H1 (cell line): Measurements from ENCODE around the gene SMAD1. TPM values are rescaled to one million over a fixed set of nuclear protein-coding genes. Genes with fewer than 3 reads are reported as not detected.

Experiments
- CTCF ChIA-PET: fragments of 300-600 bp; sonication (Branson Sonifier 250); formaldehyde crosslinking; loops from one replicate; lab custom pipeline; 2021; ENCODE audit not compliant: partially characterized antibody; lab: Charles Lee
- POLR2A ChIA-PET: fragments of 300-600 bp; sonication (Branson Sonifier 250); formaldehyde crosslinking; loops from one replicate; lab custom pipeline; 2021; ENCODE audit warnings: inconsistent platforms; ENCODE audit not compliant: partially characterized antibody; lab: Charles Lee
- DNase-seq, 2 experiments: peaks; one replicate each; pipeline versions ENCODE4 v3.0.0 to v3.0.0-alpha.2; 2010 to 2022; ENCODE audit warnings: low spot score in 2 of 2, low read depth in 1 of 2, mixed read lengths in 1 of 2
- FAIRE-seq: peaks from 2 replicates; lab custom pipeline; 2011; peaks lifted over from hg19 to GRCh38; lab: Jason Lieb, UNC
- H2AFZ ChIP-seq: 2 replicates; pipeline ENCODE4 v1.8.1; 2012; ENCODE audit warnings: low read length, inconsistent platforms
- H2AK5ac ChIP-seq: 2 replicates; pipeline ENCODE4 v1.6.1; 2013; ENCODE audit warnings: low read depth, low read length
- H2BK120ac ChIP-seq: replicated peaks from 2 replicates; pipeline ENCODE3; 2013; ENCODE audit warnings: low read depth, low read length, inconsistent platforms
- H2BK12ac ChIP-seq: 2 replicates; pipeline ENCODE4 v1.6.1; 2013; ENCODE audit warnings: low read depth, low read length
- H2BK15ac ChIP-seq: 2 replicates; pipeline ENCODE4 v1.6.1; 2013; ENCODE audit warnings: low read length
- H2BK20ac ChIP-seq: 2 replicates; pipeline ENCODE4 v1.6.1; 2013; ENCODE audit warnings: low read length
- H2BK5ac ChIP-seq: 2 replicates; pipeline ENCODE4 v1.6.1; 2013; ENCODE audit warnings: low read depth, low read length
- H3K14ac ChIP-seq: 2 replicates; pipeline ENCODE4 v1.6.1; 2013; ENCODE audit warnings: inconsistent platforms; ENCODE audit not compliant: insufficient read length
- H3K18ac ChIP-seq: 2 replicates; pipeline ENCODE4 v1.6.1; 2013; ENCODE audit warnings: low read length; ENCODE audit errors: extremely low read depth
- H3K23ac ChIP-seq: 2 replicates; pipeline ENCODE4 v1.6.1; 2013; ENCODE audit warnings: inconsistent platforms; ENCODE audit not compliant: insufficient read length
- H3K23me2 ChIP-seq: 2 replicates; pipeline ENCODE4 v1.6.1; 2013; ENCODE audit warnings: low read depth, low read length
- H3K27ac ChIP-seq: 2 replicates; pipeline ENCODE4 v1.6.1; 2011; ENCODE audit warnings: low read depth, low read length, inconsistent platforms
- H3K27me3 ChIP-seq, 4 experiments: replicated peaks in 1 of 4; 1 replicate in 1 of 4; 2 replicates in 3 of 4; pipeline versions ENCODE4 v1.6.1 to v1.8.1; 2011 to 2013; ENCODE audit warnings: low read length in 3 of 4, mild to moderate bottlenecking in 3 of 4, inconsistent platforms in 2 of 4, mixed read lengths in 2 of 4, moderate library complexity in 1 of 4; ENCODE audit not compliant: control insufficient read depth in 3 of 4, insufficient read depth in 3 of 4; ENCODE audit errors: extremely low read depth in 1 of 4
- H3K36me3 ChIP-seq, 4 experiments: 2 replicates each; pipeline versions ENCODE4 v1.6.1 to v1.8.1; 2011 to 2013; ENCODE audit warnings: mild to moderate bottlenecking in 4 of 4, low read length in 3 of 4, moderate library complexity in 2 of 4, control low read depth in 1 of 4, inconsistent platforms in 1 of 4; ENCODE audit not compliant: insufficient read depth in 4 of 4, control insufficient read depth in 2 of 4
- H3K4ac ChIP-seq: replicated peaks from 2 replicates; pipeline ENCODE3; 2013; ENCODE audit warnings: low read length, low read depth, mixed read lengths, inconsistent platforms; ENCODE audit not compliant: insufficient read length
- H3K4me1 ChIP-seq, 4 experiments: replicated peaks in 1 of 4; 1 replicate in 1 of 4; 2 replicates in 3 of 4; pipeline versions ENCODE4 v1.6.1 to v1.8.1; 2011 to 2013; ENCODE audit warnings: low read length in 3 of 4, inconsistent platforms in 2 of 4, mixed read lengths in 1 of 4; ENCODE audit not compliant: insufficient read depth in 4 of 4, control insufficient read depth in 3 of 4
- H3K4me2 ChIP-seq, 2 experiments: 2 replicates each; pipeline versions ENCODE4 v1.6.1 to v1.8.1; 2011 to 2013; ENCODE audit warnings: low read depth in 2 of 2, low read length in 2 of 2, control low read depth in 1 of 2, inconsistent platforms in 1 of 2, mild to moderate bottlenecking in 1 of 2; ENCODE audit not compliant: insufficient read depth in 1 of 2
- H3K4me3 ChIP-seq, 4 experiments: fragments of 200-600, 300-600 bp in 1 of 4; sonication (generic), shearing (Covaris generic), sonication (Bioruptor Twin) in 1 of 4; 2 replicates each; pipeline versions ENCODE4 v1.5.1 to v1.8.1; 2011 to 2016; ENCODE audit warnings: low read length in 4 of 4, low read depth in 3 of 4, control low read depth in 2 of 4, inconsistent platforms in 2 of 4, mild to moderate bottlenecking in 2 of 4, mixed read lengths in 1 of 4, moderate library complexity in 1 of 4; ENCODE audit not compliant: insufficient read depth in 2 of 4; ENCODE audit errors: extremely low read depth in 1 of 4
- H3K56ac ChIP-seq: replicated peaks from 2 replicates; pipeline ENCODE3; 2013; ENCODE audit warnings: low read depth, mild to moderate bottlenecking, mixed read lengths, low read length, inconsistent platforms; ENCODE audit not compliant: insufficient read length
- H3K79me1 ChIP-seq: 2 replicates; pipeline ENCODE4 v1.6.1; 2013; ENCODE audit warnings: low read depth, low read length, control low read depth
- H3K79me2 ChIP-seq, 2 experiments: 2 replicates each; pipeline versions ENCODE4 v1.6.1 to v1.8.1; 2012 to 2013; ENCODE audit warnings: low read length in 2 of 2, mild to moderate bottlenecking in 2 of 2, inconsistent platforms in 1 of 2; ENCODE audit not compliant: insufficient read depth in 2 of 2, control insufficient read depth in 1 of 2
- H3K9ac ChIP-seq, 4 experiments: replicated peaks in 1 of 4; 1 replicate in 1 of 4; 2 replicates in 3 of 4; pipeline versions ENCODE4 v1.6.1 to v1.8.1; 2011 to 2013; ENCODE audit warnings: low read depth in 3 of 4, low read length in 3 of 4, control low read depth in 2 of 4, mild to moderate bottlenecking in 2 of 4, moderate library complexity in 2 of 4, inconsistent platforms in 1 of 4; ENCODE audit errors: extremely low read depth in 1 of 4
- H3K9me3 ChIP-seq, 2 experiments: 2 replicates each; pipeline versions ENCODE4 v1.6.1 to v1.8.1; 2012 to 2013; ENCODE audit warnings: mild to moderate bottlenecking in 2 of 2, moderate library complexity in 2 of 2, control low read depth in 1 of 2, inconsistent platforms in 1 of 2, low read depth in 1 of 2, low read length in 1 of 2, mixed read lengths in 1 of 2; ENCODE audit not compliant: insufficient read depth in 2 of 2
- H4K20me1 ChIP-seq, 2 experiments: replicated peaks in 1 of 2; 2 replicates each; pipeline versions ENCODE3 to v1.8.1; 2011 to 2013; ENCODE audit warnings: inconsistent platforms in 2 of 2, low read length in 2 of 2, mild to moderate bottlenecking in 1 of 2; ENCODE audit not compliant: insufficient read depth in 2 of 2, control insufficient read depth in 1 of 2
- H4K5ac ChIP-seq: 2 replicates; pipeline ENCODE4 v1.6.1; 2013; ENCODE audit warnings: low read length, low read depth, mixed read lengths, inconsistent platforms; ENCODE audit not compliant: insufficient read length
- H4K8ac ChIP-seq: 2 replicates; pipeline ENCODE4 v1.8.0; 2013; ENCODE audit warnings: mild to moderate bottlenecking, moderate library complexity, low read length, inconsistent platforms; ENCODE audit not compliant: insufficient read depth; ENCODE audit errors: extremely low read depth
- H4K91ac ChIP-seq: replicated peaks from 2 replicates; pipeline ENCODE3; 2013; ENCODE audit warnings: low read length, mixed read lengths, inconsistent platforms; ENCODE audit not compliant: insufficient read length
- BACH1 ChIP-seq: IDR thresholded peaks from 2 replicates; pipeline ENCODE4 v1.6.1; 2012; ENCODE audit warnings: low read length, improper control_type of control experiment
- CBX5 ChIP-seq: fragments of 300-800, 300-1000 bp; sonication (generic); IDR thresholded peaks from 2 replicates; pipeline ENCODE4 v1.7.1; 2016; ENCODE audit warnings: antibody characterized with exemption, low read length, low read depth
- CEBPB ChIP-seq: IDR thresholded peaks from 2 replicates; pipeline ENCODE4 v1.6.1; 2012; ENCODE audit warnings: low read depth, low read length
- CHD1 ChIP-seq: IDR thresholded peaks from 2 replicates; pipeline ENCODE4 v1.6.1; 2012; ENCODE audit warnings: low read depth, low read length, improper control_type of control experiment
- CHD2 ChIP-seq: IDR thresholded peaks from 2 replicates; pipeline ENCODE4 v1.6.1; 2012; ENCODE audit warnings: low read length, improper control_type of control experiment
- CTBP2 ChIP-seq: IDR thresholded peaks from 2 replicates; pipeline ENCODE4 v1.7.0; 2011; ENCODE audit warnings: borderline replicate concordance, mild to moderate bottlenecking, moderate library complexity, mixed read lengths, low read length; ENCODE audit not compliant: insufficient read depth, insufficient read length
- EGR1 ChIP-seq: IDR thresholded peaks from 2 replicates; pipeline ENCODE4 v1.6.1; 2011; ENCODE audit warnings: low read depth, low read length, borderline replicate concordance
- EZH2 ChIP-seq: fragments of 200-600 bp; sonication (generic); IDR thresholded peaks from 2 replicates; pipeline ENCODE4 v1.7.1; 2012; ENCODE audit warnings: low read depth, mild to moderate bottlenecking, moderate library complexity, low read length, inconsistent platforms; ENCODE audit not compliant: severe bottlenecking
- GABPA ChIP-seq: IDR thresholded peaks from 2 replicates; pipeline ENCODE4 v1.6.1; 2011; ENCODE audit warnings: mild to moderate bottlenecking, low read length, moderate library complexity, borderline replicate concordance; ENCODE audit not compliant: insufficient read depth
- JUND ChIP-seq: IDR thresholded peaks from 2 replicates; pipeline ENCODE4 v1.6.1; 2011; ENCODE audit warnings: mild to moderate bottlenecking, improper control_type of control experiment, low read length
- RAD21 ChIP-seq, 2 experiments: IDR thresholded peaks in 1 of 2; conservative IDR thresholded peaks in 1 of 2; 2 replicates each; pipeline ENCODE4 v1.6.1; 2011; ENCODE audit warnings: low read depth in 2 of 2, low read length in 2 of 2, improper control_type of control experiment in 1 of 2, inconsistent platforms in 1 of 2, mild to moderate bottlenecking in 1 of 2, moderate library complexity in 1 of 2
- TEAD4 ChIP-seq: IDR thresholded peaks from 2 replicates; pipeline ENCODE4 v1.6.1; 2012; ENCODE audit warnings: low read depth, low read length, inconsistent platforms, mixed read lengths
- WGBS, 2 experiments: shearing (Covaris generic) in 1 of 2; methylation state at CpG; one replicate each; pipeline versions ENCODE4 v1.1.6 to v1.1.7; 2013 to 2015; ENCODE audit warnings: low lambda C conversion rate in 2 of 2, mixed read lengths in 2 of 2, inconsistent platforms in 1 of 2, low coverage in 1 of 2, missing lambda C conversion rate in 1 of 2; ENCODE audit not compliant: insufficient replicate concordance in 2 of 2, insufficient coverage in 1 of 2, insufficient read length in 1 of 2; ENCODE audit errors: extremely low coverage in 1 of 2, missing lambda C conversion rate in 1 of 2; 5-methylcytosine and 5-hydroxymethylcytosine counted together
- polyA plus RNA-seq, 7 experiments: library from polyadenylated mRNA; depleted of rRNA in 3 of 7; stranded (reverse) in 5 of 7; unstranded in 2 of 7; fragments of >200 nt in 5 of 7; fragments of 200-250 nt in 2 of 7; gene quantifications; 1 replicate in 5 of 7; 2 replicates in 1 of 7; 4 replicates in 1 of 7; pipeline versions ENCODE4 v1.2.1 to v1.2.3, GENCODE V29; 2011 to 2013; ENCODE audit warnings: missing spikeins in 2 of 7, mixed read lengths in 2 of 7
- total RNA-seq: library from RNA; stranded (reverse); fragmentation: NEBNext Ultra II Directional; extraction: Animal tissue kit (Norgen Biotek cat#: 25700); gene quantifications from 2 replicates; pipeline ENCODE4 v1.2.1, GENCODE V29; 2021

The SMAD1 gene
- total and polyA plus RNA-seq, 2 of the 8 experiments (the other 6 are each of a cell fraction or from before 2014, with no cell fraction given): 22.6 to 25.3 TPM

GRCh38 chr4:145540235-145540634 is 58.6 kb downstream of the SMAD1 start:
- Histone ChIP-seq H3K4ac (no peak overlapping the region), H2BK12ac (no peak overlapping the region; the same call in 1 of the 2 replicates), H3K14ac (no peak overlapping the region), H4K8ac (no peak overlapping the region), H3K4me1 (peaks cover 0 to 6% (median 2%) of the 10 kb centered on the region in 4 experiments; a peak in 3 of 7 replicates), H4K91ac (no peak overlapping the region), H4K5ac (no peak overlapping the region), H3K79me1 (no peaks in the 10 kb centered on the region), H3K18ac (no peak overlapping the region), H2AK5ac (no peak overlapping the region), H3K9ac (no peak overlapping the region), H3K23ac (no peak overlapping the region), H3K36me3 (no peaks in the 10 kb centered on the region), H3K27me3 (no peaks in the 10 kb centered on the region), H2BK15ac (no peak overlapping the region), H2AFZ (no peak overlapping the region), H3K4me2 (no peak overlapping the region), H3K23me2 (no peaks in the 10 kb centered on the region), H3K56ac (no peak overlapping the region), H3K79me2 (no peaks in the 10 kb centered on the region), H3K4me3 (no peak overlapping the region), H2BK20ac (no peak overlapping the region), H4K20me1 (no peaks in the 10 kb centered on the region), H3K27ac (no peak overlapping the region), H3K9me3 (no peaks in the 10 kb centered on the region), H2BK120ac (no peak overlapping the region), H2BK5ac (no peak overlapping the region)
- CTCF ChIA-PET: interaction anchor here (0.6 to 1.4 kb wide), 4 partner anchors 14 to 608 kb away, joined by 3 to 4 read pairs (median 3); no protein-coding TSS in a partner anchor
- TF ChIP-seq CHD1: no peak
- TF ChIP-seq TEAD4: no peak
- TF ChIP-seq RAD21 (IDR thresholded peaks at IDR 0.05 in 1 of 2, conservative IDR thresholded peaks at IDR 0.05 in 1 of 2; ENCODE audit: low read depth in 2 of 2, low read length in 2 of 2): no peak
- TF ChIP-seq JUND: no peak
- TF ChIP-seq EZH2: no peak
- no peak for TF ChIP-seq EGR1
- TF ChIP-seq CEBPB: no peak
- no peak for TF ChIP-seq GABPA
- TF ChIP-seq BACH1: no peak
- TF ChIP-seq CHD2: no peak
- TF ChIP-seq CBX5: no peak
- no peak for TF ChIP-seq CTBP2
- FAIRE-seq (no peak), DNase-seq (no peak)
- POLR2A ChIA-PET: no interaction called here
- 86% methylated on average over 3 of the region's 3 CpGs; no CpG with 5 or more reads in 1 of the 2 experiments for WGBS, 2 experiments
